HEK293 (cell line): ENCODE measurements around the gene PTPN11.

Experiments used
- HOXD13 ChIP-seq: sonication (generic); formaldehyde crosslinking; IDR thresholded peaks from 2 replicates; pipeline ENCODE4 v1.8.0; 2022; ENCODE audit warnings: missing genetic modification reagents, borderline replicate concordance
- KLF10 ChIP-seq: fragments of 450-650 bp; IDR thresholded peaks from 2 replicates; pipeline ENCODE4 v1.5.1; 2018; ENCODE audit warnings: missing biosample characterization, mild to moderate bottlenecking, missing genetic modification characterization
- KLF7 ChIP-seq: fragments of 450-650 bp; formaldehyde crosslinking; IDR thresholded peaks from 2 replicates; pipeline ENCODE4 v1.5.1; 2016; ENCODE audit warnings: missing biosample characterization, missing genetic modification characterization, borderline replicate concordance
- REPIN1 ChIP-seq: fragments of 450-650 bp; formaldehyde crosslinking; IDR thresholded peaks from 2 replicates; pipeline ENCODE4 v1.5.1; 2017; ENCODE audit warnings: missing biosample characterization, missing genetic modification characterization, low read depth
- SP2 ChIP-seq: fragments of 450-650 bp; formaldehyde crosslinking; IDR thresholded peaks from 2 replicates; pipeline ENCODE4 v1.5.1; 2016; ENCODE audit warnings: missing biosample characterization, missing genetic modification characterization
- TRIM28 ChIP-seq: IDR thresholded peaks from 2 replicates; pipeline ENCODE4 v1.6.1; 2011; ENCODE audit warnings: low read length, control low read depth, borderline replicate concordance
- ZBTB48 ChIP-seq: fragments of 450-650 bp; formaldehyde crosslinking; IDR thresholded peaks from 2 replicates; pipeline ENCODE4 v1.5.1; 2016; ENCODE audit warnings: missing biosample characterization, missing genetic modification characterization
- ZFP37 ChIP-seq: fragments of 450-650 bp; formaldehyde crosslinking; IDR thresholded peaks from 2 replicates; pipeline ENCODE4 v1.5.1; 2016; ENCODE audit warnings: missing biosample characterization, missing genetic modification characterization
- ZNF146 ChIP-seq: fragments of 450-650 bp; formaldehyde crosslinking; IDR thresholded peaks from 2 replicates; pipeline ENCODE4 v1.5.1; 2016; ENCODE audit warnings: missing biosample characterization, missing genetic modification characterization
- ZNF174 ChIP-seq: fragments of 450-650 bp; formaldehyde crosslinking; IDR thresholded peaks from 2 replicates; pipeline ENCODE4 v1.5.0; 2017; ENCODE audit warnings: missing biosample characterization, mild to moderate bottlenecking, missing genetic modification characterization
- ZNF37A ChIP-seq: fragments of 450-650 bp; IDR thresholded peaks from 2 replicates; pipeline ENCODE4 v1.5.1; 2018; ENCODE audit warnings: missing biosample characterization, missing genetic modification characterization
- ZNF610 ChIP-seq: fragments of 450-650 bp; formaldehyde crosslinking; IDR thresholded peaks from 2 replicates; pipeline ENCODE4 v1.5.1; 2016; ENCODE audit warnings: missing biosample characterization, missing genetic modification characterization, borderline replicate concordance
- TF ChIP-seq, protein P1 (sequence below): fragments of 450-650 bp; formaldehyde crosslinking; IDR thresholded peaks from 2 replicates; pipeline ENCODE4 v1.5.1; 2017; ENCODE audit warnings: missing biosample characterization, mild to moderate bottlenecking, missing genetic modification characterization, moderate library complexity
- TF ChIP-seq, protein P2 (sequence below): fragments of 450-650 bp; formaldehyde crosslinking; IDR thresholded peaks from 2 replicates; pipeline ENCODE4 v1.5.1; 2016; ENCODE audit warnings: missing biosample characterization, missing genetic modification characterization, low read depth
- TF ChIP-seq, protein P3 (sequence below): fragments of 450-650 bp; formaldehyde crosslinking; IDR thresholded peaks from 2 replicates; pipeline ENCODE4 v1.5.1; 2016; ENCODE audit warnings: missing biosample characterization, missing genetic modification characterization
- TF ChIP-seq, protein P4 (sequence below): fragments of 450-650 bp; formaldehyde crosslinking; conservative IDR thresholded peaks from 2 replicates; pipeline ENCODE4 v1.5.1; 2016; ENCODE audit warnings: low read depth, missing biosample characterization, missing genetic modification characterization
- TF ChIP-seq, protein P5 (sequence below): fragments of 450-650 bp; formaldehyde crosslinking; IDR thresholded peaks from 2 replicates; pipeline ENCODE4 v1.5.1; 2016; ENCODE audit warnings: missing biosample characterization, missing genetic modification characterization
- TF ChIP-seq, protein P6 (sequence below): fragments of 450-650 bp; formaldehyde crosslinking; IDR thresholded peaks from 2 replicates; pipeline ENCODE4 v1.5.1; 2016; ENCODE audit warnings: missing biosample characterization, missing genetic modification characterization, borderline replicate concordance
- TF ChIP-seq, protein P7 (sequence below): fragments of 450-650 bp; formaldehyde crosslinking; IDR thresholded peaks from 2 replicates; pipeline ENCODE4 v1.5.1; 2016; ENCODE audit warnings: missing biosample characterization, missing genetic modification characterization

PTPN11 gene

DNA sequence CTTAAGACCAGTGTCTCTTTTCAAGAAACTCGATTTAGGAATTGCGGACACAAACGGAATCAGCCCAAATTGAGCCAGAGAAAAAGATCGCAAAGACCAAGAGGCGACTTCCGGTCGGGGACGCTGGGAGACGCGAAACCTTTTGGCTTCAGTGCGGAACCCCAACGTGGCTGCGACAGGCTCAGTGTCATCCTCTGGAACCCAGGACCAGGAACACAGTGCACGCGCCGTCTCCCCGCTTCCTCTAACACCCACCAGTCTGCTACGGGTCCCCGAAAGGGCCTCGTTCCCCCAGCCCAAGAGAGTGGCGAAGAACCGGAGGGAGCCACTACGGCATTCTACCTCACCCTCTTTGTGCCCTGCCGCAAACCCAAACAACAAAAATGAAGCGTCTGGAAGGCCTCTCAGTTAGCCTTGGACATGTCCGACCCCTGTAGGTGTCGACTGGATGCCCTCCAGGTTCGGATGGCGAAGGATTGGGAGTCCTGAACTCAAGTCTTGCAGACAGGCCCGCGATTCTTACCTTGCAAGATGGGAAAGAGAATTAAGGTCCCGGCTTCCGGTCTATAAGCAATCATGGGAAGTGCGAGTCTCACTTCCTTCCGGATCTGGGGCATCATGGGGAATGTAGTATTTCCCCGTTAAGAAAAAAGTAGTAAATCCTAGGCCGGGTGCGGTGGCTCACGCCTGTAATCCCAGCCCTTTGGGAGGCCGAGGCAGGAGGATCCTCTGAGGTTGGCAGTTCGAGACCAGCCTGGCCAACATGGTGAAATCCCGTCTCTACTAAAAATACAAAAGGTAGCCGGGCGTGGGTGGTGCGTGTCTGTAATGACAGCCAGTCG is 9.5 kb upstream of the PTPN11 start, which contains the start of gene RPL6 (continued):
- TF ChIP-seq, protein P1, sequence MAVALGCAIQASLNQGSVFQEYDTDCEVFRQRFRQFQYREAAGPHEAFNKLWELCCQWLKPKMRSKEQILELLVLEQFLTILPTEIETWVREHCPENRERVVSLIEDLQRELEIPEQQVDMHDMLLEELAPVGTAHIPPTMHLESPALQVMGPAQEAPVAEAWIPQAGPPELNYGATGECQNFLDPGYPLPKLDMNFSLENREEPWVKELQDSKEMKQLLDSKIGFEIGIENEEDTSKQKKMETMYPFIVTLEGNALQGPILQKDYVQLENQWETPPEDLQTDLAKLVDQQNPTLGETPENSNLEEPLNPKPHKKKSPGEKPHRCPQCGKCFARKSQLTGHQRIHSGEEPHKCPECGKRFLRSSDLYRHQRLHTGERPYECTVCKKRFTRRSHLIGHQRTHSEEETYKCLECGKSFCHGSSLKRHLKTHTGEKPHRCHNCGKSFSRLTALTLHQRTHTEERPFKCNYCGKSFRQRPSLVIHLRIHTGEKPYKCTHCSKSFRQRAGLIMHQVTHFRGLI (tag by site-specific recombination): no peak; the same call in 1 of the 2 replicates
- TF ChIP-seq HOXD13 (no peak), SP2 (tag by site-specific recombination) (peak; percentile 73), TRIM28 (no peak), ZNF174 (no peak), KLF10 (tag by site-specific recombination) (0 out of 2 replicates have a peak, but pooled peaks have one; percentile 11), ZNF37A (tag by site-specific recombination) (no peak), ZNF610 (tag by site-specific recombination) (peak; percentile 19; the same call in 1 of the 2 replicates), REPIN1 (tag by site-specific recombination) (no peak), ZFP37 (tag by site-specific recombination) (peak; percentile 86), ZNF146 (tag by site-specific recombination) (no peak), ZBTB48 (tag by site-specific recombination) (no peak), KLF7 (tag by site-specific recombination) (no peak; the same call in 1 of the 2 replicates)
- TF ChIP-seq, protein P2, sequence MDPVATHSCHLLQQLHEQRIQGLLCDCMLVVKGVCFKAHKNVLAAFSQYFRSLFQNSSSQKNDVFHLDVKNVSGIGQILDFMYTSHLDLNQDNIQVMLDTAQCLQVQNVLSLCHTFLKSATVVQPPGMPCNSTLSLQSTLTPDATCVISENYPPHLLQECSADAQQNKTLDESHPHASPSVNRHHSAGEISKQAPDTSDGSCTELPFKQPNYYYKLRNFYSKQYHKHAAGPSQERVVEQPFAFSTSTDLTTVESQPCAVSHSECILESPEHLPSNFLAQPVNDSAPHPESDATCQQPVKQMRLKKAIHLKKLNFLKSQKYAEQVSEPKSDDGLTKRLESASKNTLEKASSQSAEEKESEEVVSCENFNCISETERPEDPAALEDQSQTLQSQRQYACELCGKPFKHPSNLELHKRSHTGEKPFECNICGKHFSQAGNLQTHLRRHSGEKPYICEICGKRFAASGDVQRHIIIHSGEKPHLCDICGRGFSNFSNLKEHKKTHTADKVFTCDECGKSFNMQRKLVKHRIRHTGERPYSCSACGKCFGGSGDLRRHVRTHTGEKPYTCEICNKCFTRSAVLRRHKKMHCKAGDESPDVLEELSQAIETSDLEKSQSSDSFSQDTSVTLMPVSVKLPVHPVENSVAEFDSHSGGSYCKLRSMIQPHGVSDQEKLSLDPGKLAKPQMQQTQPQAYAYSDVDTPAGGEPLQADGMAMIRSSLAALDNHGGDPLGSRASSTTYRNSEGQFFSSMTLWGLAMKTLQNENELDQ (tag by site-specific recombination): 0 out of 2 replicates have a peak, but pooled peaks have one; percentile 19
- TF ChIP-seq, protein P3, sequence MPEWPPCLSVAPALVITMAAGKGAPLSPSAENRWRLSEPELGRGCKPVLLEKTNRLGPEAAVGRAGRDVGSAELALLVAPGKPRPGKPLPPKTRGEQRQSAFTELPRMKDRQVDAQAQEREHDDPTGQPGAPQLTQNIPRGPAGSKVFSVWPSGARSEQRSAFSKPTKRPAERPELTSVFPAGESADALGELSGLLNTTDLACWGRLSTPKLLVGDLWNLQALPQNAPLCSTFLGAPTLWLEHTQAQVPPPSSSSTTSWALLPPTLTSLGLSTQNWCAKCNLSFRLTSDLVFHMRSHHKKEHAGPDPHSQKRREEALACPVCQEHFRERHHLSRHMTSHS (tag by site-specific recombination): no peak
- TF ChIP-seq, protein P4, sequence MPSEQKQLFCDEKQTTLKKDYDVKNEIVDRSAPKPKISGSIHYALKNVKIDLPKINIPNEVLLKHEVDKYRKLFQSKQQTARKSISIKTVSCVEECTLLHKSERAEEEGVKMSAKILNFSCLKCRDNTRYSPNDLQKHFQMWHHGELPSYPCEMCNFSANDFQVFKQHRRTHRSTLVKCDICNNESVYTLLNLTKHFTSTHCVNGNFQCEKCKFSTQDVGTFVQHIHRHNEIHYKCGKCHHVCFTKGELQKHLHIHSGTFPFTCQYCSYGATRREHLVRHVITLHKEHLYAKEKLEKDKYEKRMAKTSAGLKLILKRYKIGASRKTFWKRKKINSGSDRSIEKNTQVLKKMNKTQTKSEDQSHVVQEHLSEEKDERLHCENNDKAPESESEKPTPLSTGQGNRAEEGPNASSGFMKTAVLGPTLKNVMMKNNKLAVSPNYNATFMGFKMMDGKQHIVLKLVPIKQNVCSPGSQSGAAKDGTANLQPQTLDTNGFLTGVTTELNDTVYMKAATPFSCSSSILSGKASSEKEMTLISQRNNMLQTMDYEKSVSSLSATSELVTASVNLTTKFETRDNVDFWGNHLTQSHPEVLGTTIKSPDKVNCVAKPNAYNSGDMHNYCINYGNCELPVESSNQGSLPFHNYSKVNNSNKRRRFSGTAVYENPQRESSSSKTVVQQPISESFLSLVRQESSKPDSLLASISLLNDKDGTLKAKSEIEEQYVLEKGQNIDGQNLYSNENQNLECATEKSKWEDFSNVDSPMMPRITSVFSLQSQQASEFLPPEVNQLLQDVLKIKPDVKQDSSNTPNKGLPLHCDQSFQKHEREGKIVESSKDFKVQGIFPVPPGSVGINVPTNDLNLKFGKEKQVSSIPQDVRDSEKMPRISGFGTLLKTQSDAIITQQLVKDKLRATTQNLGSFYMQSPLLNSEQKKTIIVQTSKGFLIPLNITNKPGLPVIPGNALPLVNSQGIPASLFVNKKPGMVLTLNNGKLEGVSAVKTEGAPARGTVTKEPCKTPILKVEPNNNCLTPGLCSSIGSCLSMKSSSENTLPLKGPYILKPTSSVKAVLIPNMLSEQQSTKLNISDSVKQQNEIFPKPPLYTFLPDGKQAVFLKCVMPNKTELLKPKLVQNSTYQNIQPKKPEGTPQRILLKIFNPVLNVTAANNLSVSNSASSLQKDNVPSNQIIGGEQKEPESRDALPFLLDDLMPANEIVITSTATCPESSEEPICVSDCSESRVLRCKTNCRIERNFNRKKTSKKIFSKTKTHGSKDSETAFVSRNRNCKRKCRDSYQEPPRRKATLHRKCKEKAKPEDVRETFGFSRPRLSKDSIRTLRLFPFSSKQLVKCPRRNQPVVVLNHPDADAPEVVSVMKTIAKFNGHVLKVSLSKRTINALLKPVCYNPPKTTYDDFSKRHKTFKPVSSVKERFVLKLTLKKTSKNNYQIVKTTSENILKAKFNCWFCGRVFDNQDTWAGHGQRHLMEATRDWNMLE (tag by site-specific recombination): peak; percentile 83
- TF ChIP-seq, protein P5, sequence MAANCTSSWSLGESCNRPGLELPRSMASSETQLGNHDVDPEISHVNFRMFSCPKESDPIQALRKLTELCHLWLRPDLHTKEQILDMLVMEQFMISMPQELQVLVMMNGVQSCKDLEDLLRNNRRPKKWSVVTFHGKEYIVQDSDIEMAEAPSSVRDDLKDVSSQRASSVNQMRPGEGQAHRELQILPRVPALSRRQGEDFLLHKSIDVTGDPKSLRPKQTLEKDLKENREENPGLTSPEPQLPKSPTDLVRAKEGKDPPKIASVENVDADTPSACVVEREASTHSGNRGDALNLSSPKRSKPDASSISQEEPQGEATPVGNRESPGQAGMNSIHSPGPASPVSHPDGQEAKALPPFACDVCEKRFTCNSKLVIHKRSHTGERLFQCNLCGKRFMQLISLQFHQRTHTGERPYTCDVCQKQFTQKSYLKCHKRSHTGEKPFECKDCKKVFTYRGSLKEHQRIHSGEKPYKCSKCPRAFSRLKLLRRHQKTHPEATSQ (tag by site-specific recombination): no peak
- TF ChIP-seq, protein P6, sequence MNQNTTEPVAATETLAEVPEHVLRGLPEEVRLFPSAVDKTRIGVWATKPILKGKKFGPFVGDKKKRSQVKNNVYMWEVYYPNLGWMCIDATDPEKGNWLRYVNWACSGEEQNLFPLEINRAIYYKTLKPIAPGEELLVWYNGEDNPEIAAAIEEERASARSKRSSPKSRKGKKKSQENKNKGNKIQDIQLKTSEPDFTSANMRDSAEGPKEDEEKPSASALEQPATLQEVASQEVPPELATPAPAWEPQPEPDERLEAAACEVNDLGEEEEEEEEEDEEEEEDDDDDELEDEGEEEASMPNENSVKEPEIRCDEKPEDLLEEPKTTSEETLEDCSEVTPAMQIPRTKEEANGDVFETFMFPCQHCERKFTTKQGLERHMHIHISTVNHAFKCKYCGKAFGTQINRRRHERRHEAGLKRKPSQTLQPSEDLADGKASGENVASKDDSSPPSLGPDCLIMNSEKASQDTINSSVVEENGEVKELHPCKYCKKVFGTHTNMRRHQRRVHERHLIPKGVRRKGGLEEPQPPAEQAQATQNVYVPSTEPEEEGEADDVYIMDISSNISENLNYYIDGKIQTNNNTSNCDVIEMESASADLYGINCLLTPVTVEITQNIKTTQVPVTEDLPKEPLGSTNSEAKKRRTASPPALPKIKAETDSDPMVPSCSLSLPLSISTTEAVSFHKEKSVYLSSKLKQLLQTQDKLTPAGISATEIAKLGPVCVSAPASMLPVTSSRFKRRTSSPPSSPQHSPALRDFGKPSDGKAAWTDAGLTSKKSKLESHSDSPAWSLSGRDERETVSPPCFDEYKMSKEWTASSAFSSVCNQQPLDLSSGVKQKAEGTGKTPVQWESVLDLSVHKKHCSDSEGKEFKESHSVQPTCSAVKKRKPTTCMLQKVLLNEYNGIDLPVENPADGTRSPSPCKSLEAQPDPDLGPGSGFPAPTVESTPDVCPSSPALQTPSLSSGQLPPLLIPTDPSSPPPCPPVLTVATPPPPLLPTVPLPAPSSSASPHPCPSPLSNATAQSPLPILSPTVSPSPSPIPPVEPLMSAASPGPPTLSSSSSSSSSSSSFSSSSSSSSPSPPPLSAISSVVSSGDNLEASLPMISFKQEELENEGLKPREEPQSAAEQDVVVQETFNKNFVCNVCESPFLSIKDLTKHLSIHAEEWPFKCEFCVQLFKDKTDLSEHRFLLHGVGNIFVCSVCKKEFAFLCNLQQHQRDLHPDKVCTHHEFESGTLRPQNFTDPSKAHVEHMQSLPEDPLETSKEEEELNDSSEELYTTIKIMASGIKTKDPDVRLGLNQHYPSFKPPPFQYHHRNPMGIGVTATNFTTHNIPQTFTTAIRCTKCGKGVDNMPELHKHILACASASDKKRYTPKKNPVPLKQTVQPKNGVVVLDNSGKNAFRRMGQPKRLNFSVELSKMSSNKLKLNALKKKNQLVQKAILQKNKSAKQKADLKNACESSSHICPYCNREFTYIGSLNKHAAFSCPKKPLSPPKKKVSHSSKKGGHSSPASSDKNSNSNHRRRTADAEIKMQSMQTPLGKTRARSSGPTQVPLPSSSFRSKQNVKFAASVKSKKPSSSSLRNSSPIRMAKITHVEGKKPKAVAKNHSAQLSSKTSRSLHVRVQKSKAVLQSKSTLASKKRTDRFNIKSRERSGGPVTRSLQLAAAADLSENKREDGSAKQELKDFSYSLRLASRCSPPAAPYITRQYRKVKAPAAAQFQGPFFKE: no peak
- TF ChIP-seq, protein P7, sequence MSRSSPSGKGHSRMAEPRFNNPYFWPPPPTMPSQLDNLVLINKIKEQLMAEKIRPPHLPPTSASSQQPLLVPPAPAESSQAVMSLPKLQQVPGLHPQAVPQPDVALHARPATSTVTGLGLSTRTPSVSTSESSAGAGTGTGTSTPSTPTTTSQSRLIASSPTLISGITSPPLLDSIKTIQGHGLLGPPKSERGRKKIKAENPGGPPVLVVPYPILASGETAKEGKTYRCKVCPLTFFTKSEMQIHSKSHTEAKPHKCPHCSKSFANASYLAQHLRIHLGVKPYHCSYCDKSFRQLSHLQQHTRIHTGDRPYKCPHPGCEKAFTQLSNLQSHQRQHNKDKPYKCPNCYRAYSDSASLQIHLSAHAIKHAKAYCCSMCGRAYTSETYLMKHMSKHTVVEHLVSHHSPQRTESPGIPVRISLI (tag by site-specific recombination): no peak
